ENCODE results near the gene FUT1.
"Not testable (repeated sequence)": the region's sequence is repeated elsewhere in the genome, so short reads cannot be mapped to it uniquely, and the experiment has no call there.

The FUT1 gene

GRCh38 chr19:48795685-48796070, 43.2 kb upstream of the FUT1 start:
- TF ChIP-seq CTCF (conservative IDR thresholded peaks at IDR 0.05; ENCODE audit: low read depth): no peak
- CTCF ChIA-PET: interaction anchor here (0.5 to 2.7 kb wide), 18 partner anchors 11 to 270 kb away, joined by 3 to 21 read pairs (median 4); partner anchors contain the start of genes BCAT2, CA11 and HSD17B14
- DNase-seq (ENCODE audit: low spot score): no peak
- H3K27ac ChIP-seq: peak overlapping the region; percentile 86
- POLR2A ChIA-PET (ENCODE audit: low non-redundant PET): interaction anchor here (0.5 kb wide), 1 partner anchor 105 kb away, joined by 3 read pairs; no protein-coding TSS in a partner anchor

- POLR2A ChIA-PET (ENCODE audit: low non-redundant PET): interaction anchor here (0.5 kb wide), 1 partner anchor 106 kb away, joined by 3 read pairs; no protein-coding TSS in a partner anchor
- peak; percentile 94 for DNase-seq (ENCODE audit: low spot score)
- CTCF ChIA-PET: interaction anchor here (0.5 to 2.7 kb wide), 21 partner anchors 11 to 271 kb away, joined by 3 to 21 read pairs (median 4); partner anchors contain the start of genes BCAT2, CA11 and HSD17B14
- H3K27ac ChIP-seq: peak overlapping the region; percentile 86
- peak; percentile 94 for TF ChIP-seq CTCF (conservative IDR thresholded peaks at IDR 0.05; ENCODE audit: low read depth)
Measured at GRCh38 chr19:48795055-48795684, 42.7 kb upstream of the FUT1 start.

GRCh38 chr19:48794291-48794690, 41.9 kb upstream of the FUT1 start:
- H3K27ac ChIP-seq: peak overlapping the region; percentile 86
- POLR2A ChIA-PET (ENCODE audit: low non-redundant PET): no interaction called here
- CTCF ChIA-PET: interaction anchor here (0.7 to 2.7 kb wide), 5 partner anchors 9 to 200 kb away, joined by 3 to 21 read pairs (median 4); no protein-coding TSS in a partner anchor
- no peak for TF ChIP-seq CTCF (conservative IDR thresholded peaks at IDR 0.05; ENCODE audit: low read depth)
- DNase-seq (ENCODE audit: low spot score): no peak

GRCh38 chr19:48793271-48793670, 40.8 kb upstream of the FUT1 start:
- CTCF ChIA-PET: no interaction called here
- POLR2A ChIA-PET (ENCODE audit: low non-redundant PET): interaction anchor here (0.6 kb wide), 1 partner anchor 50 kb away, joined by 3 read pairs; no protein-coding TSS in a partner anchor
- no peak for TF ChIP-seq CTCF (conservative IDR thresholded peaks at IDR 0.05; ENCODE audit: low read depth)
- no peak overlapping the region for H3K27ac ChIP-seq
- DNase-seq (ENCODE audit: low spot score): no peak

- POLR2A ChIA-PET (ENCODE audit: low non-redundant PET); DNase-seq (ENCODE audit: low spot score); H3K27ac ChIP-seq: not testable (repeated sequence)
- CTCF ChIA-PET: interaction anchor here (0.6 to 3.7 kb wide), 14 partner anchors 13 to 1791 kb away, joined by 3 to 58 read pairs (median 6); partner anchors contain the start of genes CA11 and HSD17B14
Measured at GRCh38 chr19:48787331-48787730, 34.9 kb upstream of the FUT1 start.

- POLR2A ChIA-PET (ENCODE audit: low non-redundant PET); DNase-seq (ENCODE audit: low spot score); H3K27ac ChIP-seq: not testable (repeated sequence)
- CTCF ChIA-PET: interaction anchor here (1.1 to 3.7 kb wide), 2 partner anchors 56 kb away, joined by 3 to 58 read pairs; no protein-coding TSS in a partner anchor
Measured at GRCh38 chr19:48786422-48786821, 34.0 kb upstream of the FUT1 start.

GRCh38 chr19:48784527-48784926, 32.1 kb upstream of the FUT1 start:
- TF ChIP-seq CTCF (conservative IDR thresholded peaks at IDR 0.05; ENCODE audit: low read depth): no peak
- POLR2A ChIA-PET (ENCODE audit: low non-redundant PET): no interaction called here
- DNase-seq (ENCODE audit: low spot score): no peak
- CTCF ChIA-PET: interaction anchor here (0.5 to 0.6 kb wide), 3 partner anchors 10 to 142 kb away, joined by 3 to 6 read pairs (median 4); no protein-coding TSS in a partner anchor
- no peak overlapping the region for H3K27ac ChIP-seq
